H1 (cell line): ENCODE results near the gene SCNN1A. TPM values are rescaled to one million over a fixed set of nuclear protein-coding genes. Genes with fewer than 3 reads are reported as not detected.

Experiments used
- BCL11A ChIP-seq, 2 experiments: IDR thresholded peaks; one replicate each; pipeline ENCODE4 v1.6.1; 2011; ENCODE audit warnings: low read depth in 2 of 2, low read length in 2 of 2, mild to moderate bottlenecking in 2 of 2
- BRCA1 ChIP-seq: IDR thresholded peaks from 2 replicates; pipeline ENCODE4 v1.6.1; 2012; ENCODE audit warnings: low read depth, low read length, improper control_type of control experiment
- CHD1 ChIP-seq: IDR thresholded peaks from 2 replicates; pipeline ENCODE4 v1.6.1; 2012; ENCODE audit warnings: low read depth, low read length, improper control_type of control experiment
- CHD2 ChIP-seq: IDR thresholded peaks from 2 replicates; pipeline ENCODE4 v1.6.1; 2012; ENCODE audit warnings: low read length, improper control_type of control experiment
- E2F6 ChIP-seq: IDR thresholded peaks from 2 replicates; pipeline ENCODE4 v1.6.1; 2012; ENCODE audit warnings: inconsistent platforms
- EP300 ChIP-seq, 2 experiments: IDR thresholded peaks; 1 replicate in 1 of 2; 2 replicates in 1 of 2; pipeline ENCODE4 v1.6.1; 2011 to 2012; ENCODE audit warnings: low read depth in 2 of 2, low read length in 2 of 2, mild to moderate bottlenecking in 2 of 2, borderline replicate concordance in 1 of 2, inconsistent platforms in 1 of 2, moderate library complexity in 1 of 2
- HDAC2 ChIP-seq, 2 experiments: fragments of 300-600 bp in 1 of 2; sonication (generic) in 1 of 2; IDR thresholded peaks; 2 replicates each; pipeline ENCODE4 v1.6.1; 2011 to 2012; ENCODE audit warnings: low read depth in 2 of 2, low read length in 2 of 2, mild to moderate bottlenecking in 2 of 2, moderate library complexity in 2 of 2, borderline replicate concordance in 1 of 2, inconsistent platforms in 1 of 2
- HDAC6 ChIP-seq: IDR thresholded peaks from one replicate; pipeline ENCODE4 v1.7.1; 2012; ENCODE audit warnings: low read depth, mild to moderate bottlenecking, inconsistent platforms, low read length, moderate library complexity
- JUN ChIP-seq: IDR thresholded peaks from 2 replicates; pipeline ENCODE4 v1.6.1; 2011; ENCODE audit warnings: low read depth, mild to moderate bottlenecking, improper control_type of control experiment, low read length
- KDM4A ChIP-seq: IDR thresholded peaks from one replicate; pipeline ENCODE4 v1.7.1; 2012; ENCODE audit warnings: low read depth, mild to moderate bottlenecking, moderate library complexity, low read length, inconsistent platforms; ENCODE audit not compliant: severe bottlenecking
- POU5F1 ChIP-seq: IDR thresholded peaks from 2 replicates; pipeline ENCODE4 v1.6.1; 2011; ENCODE audit warnings: low read depth, mild to moderate bottlenecking, low read length, moderate library complexity
- RBBP5 ChIP-seq: IDR thresholded peaks from 2 replicates; pipeline ENCODE4 v1.7.1; 2012; ENCODE audit warnings: low read depth, mild to moderate bottlenecking, inconsistent platforms, low read length, moderate library complexity, borderline replicate concordance
- RFX5 ChIP-seq: IDR thresholded peaks from 2 replicates; pipeline ENCODE4 v1.6.1; 2011; ENCODE audit warnings: low read depth, low read length, improper control_type of control experiment, borderline replicate concordance
- RNF2 ChIP-seq: fragments of 200-900, 300-1000 bp; sonication (generic); IDR thresholded peaks from 2 replicates; pipeline ENCODE4 v1.7.1; 2016; ENCODE audit warnings: borderline replicate concordance, low read depth, mild to moderate bottlenecking, antibody characterized with exemption, low read length; ENCODE audit not compliant: poor library complexity, severe bottlenecking; ENCODE audit errors: missing control alignments
- SIN3A ChIP-seq, 2 experiments: IDR thresholded peaks in 1 of 2; conservative IDR thresholded peaks in 1 of 2; 2 replicates each; pipeline ENCODE4 v1.6.1; 2011 to 2012; ENCODE audit warnings: low read length in 2 of 2, improper control_type of control experiment in 1 of 2, low read depth in 1 of 2, mild to moderate bottlenecking in 1 of 2
- SP2 ChIP-seq: IDR thresholded peaks from 2 replicates; pipeline ENCODE4 v1.6.1; 2012; ENCODE audit warnings: mild to moderate bottlenecking, low read length, inconsistent platforms
- SRF ChIP-seq: IDR thresholded peaks from 2 replicates; pipeline ENCODE4 v1.6.1; 2011; ENCODE audit warnings: mild to moderate bottlenecking, low read depth, low read length, moderate library complexity
- SUZ12 ChIP-seq: fragments of 200-600 bp; sonication (generic); IDR thresholded peaks from 2 replicates; pipeline ENCODE4 v1.6.1; 2012; ENCODE audit warnings: mild to moderate bottlenecking, inconsistent platforms, low read length, moderate library complexity, mixed read lengths
- TCF12 ChIP-seq: IDR thresholded peaks from 2 replicates; pipeline ENCODE4 v1.6.1; 2011; ENCODE audit warnings: low read depth, mild to moderate bottlenecking, low read length
- USF2 ChIP-seq: IDR thresholded peaks from 2 replicates; pipeline ENCODE4 v1.6.1; 2011; ENCODE audit warnings: low read length, improper control_type of control experiment
- polyA plus RNA-seq, 7 experiments: library from polyadenylated mRNA; depleted of rRNA in 3 of 7; stranded (reverse) in 5 of 7; unstranded in 2 of 7; fragments of >200 nt in 5 of 7; fragments of 200-250 nt in 2 of 7; gene quantifications; 1 replicate in 5 of 7; 2 replicates in 1 of 7; 4 replicates in 1 of 7; pipeline versions ENCODE4 v1.2.1 to v1.2.3, GENCODE V29; 2011 to 2013; ENCODE audit warnings: missing spikeins in 2 of 7, mixed read lengths in 2 of 7
- total RNA-seq: library from RNA; stranded (reverse); fragmentation: NEBNext Ultra II Directional; extraction: Animal tissue kit (Norgen Biotek cat#: 25700); gene quantifications from 2 replicates; pipeline ENCODE4 v1.2.1, GENCODE V29; 2021
- TF ChIP-seq, protein P1 (sequence below): IDR thresholded peaks from 2 replicates; pipeline ENCODE4 v1.6.1; 2011; ENCODE audit warnings: low read depth, mild to moderate bottlenecking, low read length; ENCODE audit not compliant: insufficient read depth

The SCNN1A gene
- total and polyA plus RNA-seq, 2 of the 8 experiments (the other 6 are each of a cell fraction or from before 2014, with no cell fraction given): 85.5 to 156 TPM

DNA sequence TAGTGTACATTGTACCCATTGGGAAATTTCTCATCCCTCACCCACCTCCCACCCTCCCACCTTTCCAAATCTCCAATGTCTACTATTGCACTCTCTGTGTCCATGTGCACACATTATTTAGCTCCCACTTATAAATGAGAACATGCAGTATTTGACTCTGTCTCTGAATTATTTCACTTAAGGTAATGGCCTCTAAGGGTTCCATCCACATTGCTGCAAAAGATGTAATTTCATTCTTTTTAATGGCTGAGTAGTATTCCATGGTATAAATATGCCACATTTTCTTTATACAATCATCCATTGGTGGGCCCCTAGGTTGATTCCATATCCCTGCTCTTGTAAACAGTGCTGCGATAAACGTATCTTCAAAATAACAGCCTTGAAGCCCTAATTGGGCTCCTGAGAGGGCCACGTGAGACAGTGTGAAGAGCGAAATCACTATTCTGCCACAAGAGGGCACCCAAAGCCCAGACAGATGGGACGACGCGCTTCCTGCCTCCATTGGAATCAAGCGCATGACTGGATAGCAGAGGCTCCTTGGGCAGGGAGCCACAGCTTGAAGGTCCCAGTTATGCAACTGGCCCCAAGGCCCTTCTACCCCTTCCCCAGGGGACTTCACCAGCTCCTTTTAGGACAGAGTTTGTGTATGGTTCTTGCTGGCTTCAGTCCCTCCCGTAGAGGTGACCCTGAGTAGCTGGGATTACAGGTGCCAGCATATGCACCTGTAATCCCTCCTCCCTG, 48.1 kb upstream of the SCNN1A start (continued):
- TF ChIP-seq SRF (no peak), USF2 (peak; percentile 20; the same call in 1 of the 2 replicates), HDAC2 (IDR thresholded peaks at IDR 0.05; ENCODE audit: borderline replicate concordance in 1 of 2, low read depth in 2 of 2, low read length in 2 of 2) (no peak), KDM4A (no peak), SP2 (no peak), E2F6 (peak; percentile 91), SIN3A (conservative IDR thresholded peaks at IDR 0.05 in 1 of 2, IDR thresholded peaks at IDR 0.05 in 1 of 2; ENCODE audit: low read depth in 1 of 2, low read length in 2 of 2) (0 out of 4 replicates have a peak, but pooled peaks of 1 of the 2 experiments have one; percentile 38), CHD1 (no peak), HDAC6 (no peak), BRCA1 (no peak), RBBP5 (no peak), TCF12 (no peak), RFX5 (no peak), CHD2 (no peak), BCL11A (IDR thresholded peaks at IDR 0.05; ENCODE audit: low read depth in 2 of 2, low read length in 2 of 2) (no peak), JUN (no peak), POU5F1 (no peak), SUZ12 (no peak), RNF2 (no peak), EP300 (IDR thresholded peaks at IDR 0.05; ENCODE audit: borderline replicate concordance in 1 of 2, low read depth in 2 of 2, low read length in 2 of 2) (no peak)
- TF ChIP-seq, protein P1, sequence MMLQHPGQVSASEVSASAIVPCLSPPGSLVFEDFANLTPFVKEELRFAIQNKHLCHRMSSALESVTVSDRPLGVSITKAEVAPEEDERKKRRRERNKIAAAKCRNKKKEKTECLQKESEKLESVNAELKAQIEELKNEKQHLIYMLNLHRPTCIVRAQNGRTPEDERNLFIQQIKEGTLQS: 0 out of 2 replicates have a peak, but pooled peaks have one; percentile 50
